HG02852 (cell line): ENCODE results near the gene SUMF1.
A peak's percentile ranks its signal among the peaks of the same experiment; 100 is the strongest.

Experiments used
- ATAC-seq: cut with Tn5 transposase; IDR thresholded peaks from one replicate; pipeline ENCODE4 v1.9.1; 2021; ENCODE audit warnings: mild to moderate bottlenecking, moderate library complexity; ENCODE audit not compliant: unreplicated experiment

Gene SUMF1

GRCh38 chr3:4394048-4394447 is 73.0 kb downstream of the SUMF1 start:
- ATAC-seq = no peak

- no peak for ATAC-seq
Observed at GRCh38 chr3:4392992-4393391, 74.1 kb downstream of the SUMF1 start.

- peak; percentile 84 for ATAC-seq
Observed at GRCh38 chr3:4387210-4388204, 79.6 kb downstream of the SUMF1 start.

GRCh38 chr3:4385201-4385600 is 81.9 kb downstream of the SUMF1 start:
- no peak for ATAC-seq

- no peak for ATAC-seq
Observed at GRCh38 chr3:4380013-4380412, 87.1 kb downstream of the SUMF1 start.

GRCh38 chr3:4376499-4376898 is 90.6 kb downstream of the SUMF1 start:
- ATAC-seq = no peak

GRCh38 chr3:4375911-4376310 is 91.2 kb downstream of the SUMF1 start:
- no peak for ATAC-seq

- no peak for ATAC-seq
Observed at GRCh38 chr3:4373669-4374068, 93.4 kb downstream of the SUMF1 start.

- no peak for ATAC-seq
Observed at GRCh38 chr3:4362523-4362922, 104.5 kb downstream of the SUMF1 start.

- no peak for ATAC-seq
Observed at GRCh38 chr3:4360817-4361216, 106.3 kb downstream of the SUMF1 start.

- ATAC-seq = no peak
Observed at GRCh38 chr3:4359805-4360502, 107.1 kb downstream of the SUMF1 start.

- no peak for ATAC-seq
Observed at GRCh38 chr3:4358273-4358672, 108.8 kb downstream of the SUMF1 start.

- no peak for ATAC-seq
Observed at GRCh38 chr3:4356546-4357410, 110.3 kb downstream of the SUMF1 start.

- no peak for ATAC-seq
Observed at GRCh38 chr3:4356220-4356540, 110.9 kb downstream of the SUMF1 start.

GRCh38 chr3:4355401-4356219 is 111.5 kb downstream of the SUMF1 start:
- ATAC-seq = no peak

GRCh38 chr3:4351872-4352271 is 115.2 kb downstream of the SUMF1 start:
- no peak for ATAC-seq

- ATAC-seq = peak; percentile 47
Observed at GRCh38 chr3:4351164-4351855, 115.8 kb downstream of the SUMF1 start.

- ATAC-seq = peak; percentile 90
Observed at GRCh38 chr3:4350789-4351163, 116.3 kb downstream of the SUMF1 start.

GRCh38 chr3:4343258-4343657 is 123.8 kb downstream of the SUMF1 start:
- no peak for ATAC-seq

GRCh38 chr3:4341336-4341675 is 125.8 kb downstream of the SUMF1 start:
- no peak for ATAC-seq
